HG02981 (cell line): ENCODE measurements around the gene SCML1.

Experiments
- ATAC-seq: cut with Tn5 transposase; IDR thresholded peaks from one replicate; pipeline ENCODE4 v1.9.1; 2021; ENCODE audit warnings: mild to moderate bottlenecking, moderate library complexity; ENCODE audit not compliant: unreplicated experiment

SCML1 gene

DNA sequence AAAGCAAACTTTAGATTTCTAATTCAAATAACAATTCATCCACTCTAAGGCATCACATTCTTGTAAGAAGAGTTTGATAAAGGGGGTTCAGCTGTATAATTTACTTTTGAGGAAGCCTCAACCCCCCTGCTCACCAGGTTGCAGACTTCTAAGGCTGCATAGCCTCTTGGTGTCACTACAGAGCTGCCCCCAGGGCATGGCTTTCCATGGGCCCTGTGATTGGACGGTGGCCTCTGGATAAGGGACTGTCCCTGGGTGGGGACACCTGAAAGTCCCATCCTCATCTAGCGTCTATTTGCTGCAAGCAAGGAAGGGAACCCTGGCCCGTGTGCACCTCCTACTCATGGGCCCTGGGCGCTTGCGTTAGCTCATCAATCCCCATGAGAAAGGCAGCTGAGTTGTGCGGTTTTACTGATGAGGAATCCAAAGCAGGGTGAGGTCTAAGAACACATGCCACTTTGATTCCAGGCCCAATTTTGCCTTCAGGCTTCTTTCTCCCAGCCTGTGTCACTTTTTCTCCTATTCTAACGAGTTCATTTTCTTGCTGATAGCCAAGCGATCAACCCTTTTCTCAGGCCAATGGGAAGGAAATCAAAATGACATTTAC is 51.8 kb downstream of the SCML1 start:
- ATAC-seq = no peak

- no peak for ATAC-seq
Measured at GRCh38 chrX:17792826-17793225, 55.5 kb downstream of the SCML1 start.

DNA sequence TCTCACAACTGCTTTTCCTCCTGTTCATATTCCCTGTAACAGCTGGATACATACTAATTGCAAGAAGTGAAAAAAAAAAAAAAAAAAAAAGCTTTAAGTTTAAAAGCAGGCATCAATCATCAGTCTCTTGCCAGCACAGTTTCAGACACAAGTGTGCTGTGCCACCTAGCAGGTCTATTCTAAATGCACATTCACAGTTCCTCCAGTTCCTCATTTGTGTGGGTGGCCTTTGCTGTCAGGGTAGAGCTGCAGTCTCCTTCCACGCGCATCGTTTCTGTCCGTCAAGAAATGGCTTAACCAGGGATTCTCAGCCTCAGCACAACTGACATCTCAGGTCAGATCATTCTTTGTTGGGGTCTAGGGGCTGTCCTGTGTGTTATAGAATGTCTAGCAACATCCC is 61.6 kb downstream of the SCML1 start:
- ATAC-seq = no peak

- no peak for ATAC-seq
Measured at GRCh38 chrX:17801431-17801830, 64.1 kb downstream of the SCML1 start.

- no peak for ATAC-seq
Measured at GRCh38 chrX:17802756-17803155, 65.5 kb downstream of the SCML1 start.

- ATAC-seq = no peak
Measured at GRCh38 chrX:17803449-17803848, 66.2 kb downstream of the SCML1 start.
